ENCODE results near the gene TUT7.

GRCh38 chr9:86259557-86259956, 94.7 kb downstream of the TUT7 start, which contains the start of gene C9orf153:
- TF ChIP-seq CTCF (IDR thresholded peaks at IDR 0.05) (no peak), POLR2A (IDR thresholded peaks at IDR 0.05) (no peak), EP300 (IDR thresholded peaks at IDR 0.05) (no peak)
